ENCODE measurements around the gene KRTAP2-2. TPM values are rescaled to one million over a fixed set of nuclear protein-coding genes. Genes with fewer than 3 reads are reported as not detected.
"Not testable (repeated sequence)": the region's sequence is repeated elsewhere in the genome, so short reads cannot be mapped to it uniquely, and the experiment has no call there.

The KRTAP2-2 gene
- total and polyA plus RNA-seq, 10 of the 15 experiments (the other 5 are each of a cell fraction or from before 2014, with no cell fraction given): not detected

GRCh38 chr17:41065829-41066624, 11.0 kb upstream of the KRTAP2-2 start, which contains the start of gene KRTAP2-4:
Gene KRTAP2-4 (minus strand): TSS chr17:41065879. CDS start chr17:41065845, 34 bp downstream.
- RAD21 ChIA-PET (ENCODE audit: unreplicated experiment): no interaction called here
- FAIRE-seq: no peak
- WGBS (ENCODE audit: insufficient coverage, insufficient replicate concordance, low lambda C conversion rate, missing lambda C conversion rate): 56% methylated on average over 6 of the region's 6 CpGs

DNA sequence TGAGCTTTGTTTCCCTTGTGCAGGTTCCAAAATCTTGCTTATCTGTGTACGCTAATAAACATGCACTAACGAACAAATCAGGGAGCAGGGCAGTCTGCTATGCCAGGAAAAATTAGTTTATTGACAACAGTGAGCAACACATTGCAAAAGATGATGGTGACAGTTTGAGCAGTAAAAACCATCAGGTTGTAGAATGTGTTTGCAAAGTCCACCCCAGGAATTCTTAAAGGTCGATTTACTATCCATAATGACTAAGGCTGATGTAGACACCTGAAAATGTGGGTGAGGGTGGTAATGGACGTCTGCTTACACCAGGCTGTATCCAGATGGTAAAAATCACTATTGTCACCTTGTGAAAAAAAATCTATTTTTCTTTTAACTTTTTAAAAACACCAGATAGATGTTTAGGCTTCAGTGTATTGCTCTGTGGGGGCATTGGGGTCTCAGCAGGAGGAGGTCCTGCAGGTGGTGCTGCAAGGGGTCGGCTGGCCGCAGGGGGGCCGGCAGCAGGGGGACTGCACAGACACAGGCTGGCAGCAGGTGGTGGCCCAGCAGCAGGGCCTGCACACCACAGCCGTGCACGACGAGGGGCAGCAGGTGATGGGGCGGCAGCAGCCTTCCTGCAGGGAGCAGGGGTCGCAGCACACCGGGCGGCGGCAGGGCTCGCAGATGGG, 10.1 kb upstream of the KRTAP2-2 start:
- SMC1A ChIA-PET (ENCODE audit: uncharacterized antibody, unreplicated experiment); H3K9me3 ChIP-seq (replicated peaks; ENCODE audit: control insufficient read depth, insufficient read depth, low read length); RAD21 ChIA-PET (ENCODE audit: unreplicated experiment); FAIRE-seq; H2AFZ ChIP-seq (ENCODE audit: control insufficient read depth, low read depth, low read length); H4K20me1 ChIP-seq (ENCODE audit: control insufficient read depth, insufficient read depth); H3K4me1 ChIP-seq (ENCODE audit: control insufficient read depth, insufficient read depth, low read length); H3K36me3 ChIP-seq (ENCODE audit: control insufficient read depth in 2 of 2, insufficient read depth in 2 of 2, low read length in 1 of 2); intact Hi-C loops (cut with micrococcal nuclease; ENCODE audit: unreplicated experiment); H3K4me2 ChIP-seq (ENCODE audit: control insufficient read depth, insufficient read depth); BruUV-seq (replicated peaks); POLR2A ChIA-PET; H3K27ac ChIP-seq (ENCODE audit: control insufficient read depth, insufficient read depth); ATAC-seq; H3K9ac ChIP-seq (ENCODE audit: control insufficient read depth, insufficient read depth, low read length); in situ Hi-C loops (cut with MboI); H3K4me3 ChIP-seq; DNase-seq (ENCODE audit: low read depth, low spot score); H3K27me3 ChIP-seq (replicated peaks in 1 of 2; ENCODE audit: control insufficient read depth in 2 of 2, insufficient read depth in 2 of 2, low read length in 1 of 2); H3K79me2 ChIP-seq (ENCODE audit: control insufficient read depth, insufficient read depth, low read length): not testable (repeated sequence)
- CTCF ChIA-PET: interaction anchor here (0.6 kb wide), 1 partner anchor 25 kb away, joined by 3 read pairs; no protein-coding TSS in a partner anchor
- 24% methylated on average over 7 of the region's 16 CpGs for WGBS (ENCODE audit: insufficient coverage, insufficient replicate concordance, low lambda C conversion rate, missing lambda C conversion rate)

More at GRCh38 chr17:41065829-41066624, 11.0 kb upstream of the KRTAP2-2 start, which contains the start of gene KRTAP2-4:
- no peaks in the 10 kb centered on the region for H3K79me2 ChIP-seq (ENCODE audit: control insufficient read depth, insufficient read depth, low read length)
- ChIA-PET POLR2A (no interaction called here), SMC1A (ENCODE audit: uncharacterized antibody, unreplicated experiment) (no interaction called here), CTCF (no interaction called here)
- in situ Hi-C loops (cut with MboI) (no loop called here), intact Hi-C loops (cut with micrococcal nuclease; ENCODE audit: unreplicated experiment) (no loop called here)
- no peaks in the 10 kb centered on the region for H3K36me3 ChIP-seq (ENCODE audit: control insufficient read depth in 2 of 2, insufficient read depth in 2 of 2, low read length in 1 of 2)
- no peak within 1 kb of the TSS for H3K27ac ChIP-seq (ENCODE audit: control insufficient read depth, insufficient read depth)
- no peak for TF ChIP-seq NRF1 (conservative IDR thresholded peaks at IDR 0.05; ENCODE audit: low read depth, low read length)
- no peak for TF ChIP-seq GABPA (IDR thresholded peaks at IDR 0.05; ENCODE audit: low read depth)
- no peak for TF ChIP-seq GATAD2B (conservative IDR thresholded peaks at IDR 0.05; ENCODE audit: low read depth)
- no peak for TF ChIP-seq NFIC (IDR thresholded peaks at IDR 0.05; ENCODE audit: low read depth, low read length)
- no peak for TF ChIP-seq YY1 (IDR thresholded peaks at IDR 0.05; ENCODE audit: low read depth, low read length)
- no peak for TF ChIP-seq ZNF24 (IDR thresholded peaks at IDR 0.05)
- TF ChIP-seq SP1 (IDR thresholded peaks at IDR 0.05; ENCODE audit: low read depth, low read length): no peak
- H3K9ac ChIP-seq (ENCODE audit: control insufficient read depth, insufficient read depth, low read length): no peak within 1 kb of the TSS
- no peaks in the 10 kb centered on the region for H3K9me3 ChIP-seq (replicated peaks; ENCODE audit: control insufficient read depth, insufficient read depth, low read length)
- no peak within 1 kb of the TSS for H2AFZ ChIP-seq (ENCODE audit: control insufficient read depth, low read depth, low read length)
- DNase-seq (ENCODE audit: low read depth, low spot score) (no peak), ATAC-seq (no peak)
- no TSS peak for BruUV-seq (replicated peaks)
- no peaks in the 10 kb centered on the region for H3K4me1 ChIP-seq (ENCODE audit: control insufficient read depth, insufficient read depth, low read length)
- no peaks in the 10 kb centered on the region for H4K20me1 ChIP-seq (ENCODE audit: control insufficient read depth, insufficient read depth)
- H3K27me3 ChIP-seq (replicated peaks in 1 of 2; ENCODE audit: control insufficient read depth in 2 of 2, insufficient read depth in 2 of 2, low read length in 1 of 2): no peaks in the 10 kb centered on the region; a peak in 2 of 4 replicates
- no peak within 1 kb of the TSS for H3K4me2 ChIP-seq (ENCODE audit: control insufficient read depth, insufficient read depth)
- no peak within 1 kb of the TSS for H3K4me3 ChIP-seq

Data from GM12878 (cell line).